ENCODE results near the gene OR6Y1.

The OR6Y1 gene

DNA sequence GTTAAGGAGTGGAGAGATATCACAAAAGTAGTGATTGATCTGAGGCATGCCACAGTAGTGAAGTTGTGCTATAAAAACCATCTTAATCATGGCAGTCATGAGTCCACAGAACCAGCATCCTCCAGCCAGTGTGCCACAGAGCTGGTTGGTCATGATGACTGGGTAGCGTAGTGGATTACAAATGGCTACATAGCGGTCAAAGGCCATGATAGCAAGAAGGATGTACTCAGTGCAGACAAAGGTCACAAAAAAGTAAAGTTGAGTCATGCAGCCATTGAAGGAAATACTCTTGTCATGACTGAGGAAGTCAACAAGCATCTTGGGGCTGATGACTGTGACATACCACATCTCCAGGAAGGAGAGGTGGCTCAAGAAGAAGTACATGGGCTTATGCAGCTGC lies 6.7 kb downstream of the OR6Y1 start:
- Histone ChIP-seq H3K36me3 (no peaks in the 10 kb centered on the region), H3K4me3 (no peak overlapping the region), H3K27ac (no peak overlapping the region), H3K27me3 (no peaks in the 10 kb centered on the region), H3K4me1 (peaks cover 0 to 3% (median 0%) of the 10 kb centered on the region in 4 donors), H3K9me3 (no peaks in the 10 kb centered on the region)
- intact Hi-C loops (cut with DNase I; ENCODE audit: low total_unique reads): no loop called here
- TF ChIP-seq, protein P1, sequence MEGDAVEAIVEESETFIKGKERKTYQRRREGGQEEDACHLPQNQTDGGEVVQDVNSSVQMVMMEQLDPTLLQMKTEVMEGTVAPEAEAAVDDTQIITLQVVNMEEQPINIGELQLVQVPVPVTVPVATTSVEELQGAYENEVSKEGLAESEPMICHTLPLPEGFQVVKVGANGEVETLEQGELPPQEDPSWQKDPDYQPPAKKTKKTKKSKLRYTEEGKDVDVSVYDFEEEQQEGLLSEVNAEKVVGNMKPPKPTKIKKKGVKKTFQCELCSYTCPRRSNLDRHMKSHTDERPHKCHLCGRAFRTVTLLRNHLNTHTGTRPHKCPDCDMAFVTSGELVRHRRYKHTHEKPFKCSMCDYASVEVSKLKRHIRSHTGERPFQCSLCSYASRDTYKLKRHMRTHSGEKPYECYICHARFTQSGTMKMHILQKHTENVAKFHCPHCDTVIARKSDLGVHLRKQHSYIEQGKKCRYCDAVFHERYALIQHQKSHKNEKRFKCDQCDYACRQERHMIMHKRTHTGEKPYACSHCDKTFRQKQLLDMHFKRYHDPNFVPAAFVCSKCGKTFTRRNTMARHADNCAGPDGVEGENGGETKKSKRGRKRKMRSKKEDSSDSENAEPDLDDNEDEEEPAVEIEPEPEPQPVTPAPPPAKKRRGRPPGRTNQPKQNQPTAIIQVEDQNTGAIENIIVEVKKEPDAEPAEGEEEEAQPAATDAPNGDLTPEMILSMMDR (IDR thresholded peaks at IDR 0.05): no peak
- DNase-seq: no peak

DNA sequence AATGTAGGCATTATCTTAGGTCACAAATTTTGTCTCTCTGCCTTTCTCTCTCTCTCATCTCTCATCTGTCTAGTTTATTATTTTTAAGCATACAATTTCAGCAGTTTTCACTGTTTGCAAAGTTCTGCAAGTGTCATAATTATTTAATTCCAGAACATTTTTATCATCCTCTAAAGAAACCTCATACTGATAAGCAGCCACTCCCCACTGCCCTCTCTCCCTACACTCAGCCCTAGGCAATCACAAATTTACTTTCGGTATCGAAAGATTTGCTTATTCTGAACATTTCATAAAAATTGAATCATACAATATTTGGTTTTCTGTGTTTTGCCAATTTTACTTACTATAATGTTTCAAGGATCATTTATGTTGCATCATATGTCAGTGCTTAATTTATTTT lies 16.6 kb downstream of the OR6Y1 start:
- H3K27me3 ChIP-seq: no peaks in the 10 kb centered on the region
- TF ChIP-seq, protein P1 (IDR thresholded peaks at IDR 0.05): no peak

DNA sequence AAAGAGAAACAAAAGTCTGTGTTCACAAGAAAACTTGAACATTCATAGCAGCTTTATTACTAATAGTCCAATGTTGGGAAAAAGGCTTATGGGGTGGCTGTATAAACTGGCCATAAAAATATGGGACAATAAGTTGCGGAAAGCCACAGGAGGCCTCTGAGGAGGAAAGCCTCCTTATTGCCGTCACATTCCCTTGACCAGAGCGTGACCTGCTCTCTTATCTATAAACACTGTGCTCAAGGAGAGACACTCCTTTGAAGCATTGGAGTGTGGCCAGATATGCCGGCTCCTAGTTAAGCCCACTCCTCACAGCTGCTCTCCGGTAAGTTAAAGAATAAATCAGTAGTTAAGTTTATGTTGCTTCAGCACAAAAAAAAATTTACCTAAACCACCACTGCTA lies 19.7 kb downstream of the OR6Y1 start:
- H3K36me3 ChIP-seq: no peaks in the 10 kb centered on the region
- no peaks in the 10 kb centered on the region for H3K27me3 ChIP-seq
- TF ChIP-seq, protein P1 (IDR thresholded peaks at IDR 0.05): no peak
- no peak for DNase-seq
- no peaks in the 10 kb centered on the region for H3K9me3 ChIP-seq
- H3K4me1 ChIP-seq: no peaks in the 10 kb centered on the region
- no peak overlapping the region for H3K27ac ChIP-seq
- intact Hi-C loops (cut with DNase I; ENCODE audit: low total_unique reads): no loop called here
- no peak overlapping the region for H3K4me3 ChIP-seq

More for the DNA sequence above, 16.6 kb downstream of the OR6Y1 start:
- no peak for DNase-seq
- Histone ChIP-seq H3K4me3 (no peak overlapping the region), H3K27ac (no peak overlapping the region), H3K36me3 (no peaks in the 10 kb centered on the region), H3K4me1 (no peaks in the 10 kb centered on the region), H3K9me3 (no peaks in the 10 kb centered on the region)
- intact Hi-C loops (cut with DNase I; ENCODE audit: low total_unique reads): no loop called here

DNA sequence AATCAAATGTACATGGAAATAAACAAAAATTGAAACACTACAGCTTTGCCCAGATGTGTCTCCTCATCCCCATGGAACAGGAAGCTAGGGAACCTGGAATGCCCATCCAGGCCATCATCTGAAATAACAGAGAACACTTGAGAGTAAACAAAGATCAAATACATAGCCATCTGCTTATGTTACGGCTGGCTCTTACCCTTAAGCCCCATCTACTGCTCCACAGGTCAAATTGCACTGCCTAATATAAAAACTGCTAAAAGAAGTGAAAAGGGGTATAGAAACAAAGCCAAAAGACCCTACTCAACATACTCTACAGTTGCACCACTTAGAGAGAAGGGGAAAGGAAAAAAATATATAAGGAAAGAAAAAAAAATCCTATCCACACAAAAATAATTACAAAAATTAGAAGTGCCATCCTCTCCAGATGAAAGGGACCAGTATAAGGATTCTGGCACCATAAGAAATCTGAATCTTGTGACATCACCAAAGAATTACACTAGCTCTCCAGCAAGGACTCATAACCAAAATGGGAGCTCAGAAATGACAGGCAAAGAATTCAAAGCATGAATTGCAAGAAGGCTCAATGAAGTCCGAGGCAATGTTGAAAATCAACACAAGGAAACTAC lies 26.9 kb downstream of the OR6Y1 start:
- TF ChIP-seq, protein P1 (IDR thresholded peaks at IDR 0.05): no peak
- Histone ChIP-seq H3K36me3 (no peaks in the 10 kb centered on the region), H3K4me3 (no peak overlapping the region), H3K27me3 (no peaks in the 10 kb centered on the region), H3K27ac (no peak overlapping the region), H3K4me1 (no peaks in the 10 kb centered on the region), H3K9me3 (peaks cover 0 to 5% (median 4%) of the 10 kb centered on the region in 3 donors)
- DNase-seq: no peak
- intact Hi-C loops (cut with DNase I; ENCODE audit: low total_unique reads): no loop called here

DNA sequence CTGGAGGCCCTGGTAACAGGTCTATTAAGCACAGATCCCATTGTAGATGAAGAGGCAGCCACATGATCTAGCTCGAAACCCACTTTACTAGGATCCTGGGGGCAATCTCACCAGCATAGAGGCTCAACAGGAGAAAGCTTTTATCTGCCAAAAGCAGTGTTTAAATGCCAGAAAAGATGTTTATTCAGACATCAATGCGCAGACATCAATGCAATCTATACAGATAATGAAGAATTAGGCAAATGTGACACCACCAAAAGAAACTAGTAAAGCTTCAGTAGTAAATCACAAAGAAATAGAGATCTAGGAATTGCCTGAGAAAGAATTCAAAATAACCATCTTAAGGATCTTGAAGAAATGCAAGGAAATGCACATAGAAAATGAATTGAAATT lies 32.5 kb downstream of the OR6Y1 start:
- DNase-seq: no peak
- no peaks in the 10 kb centered on the region for H3K9me3 ChIP-seq

More for the DNA sequence above, 32.5 kb downstream of the OR6Y1 start:
- Histone ChIP-seq H3K4me3 (no peak overlapping the region), H3K27me3 (no peaks in the 10 kb centered on the region), H3K27ac (no peak overlapping the region), H3K36me3 (no peaks in the 10 kb centered on the region), H3K4me1 (no peaks in the 10 kb centered on the region)
- intact Hi-C loops (cut with DNase I; ENCODE audit: low total_unique reads): no loop called here
- TF ChIP-seq, protein P1 (IDR thresholded peaks at IDR 0.05): no peak

Measured in tibial artery (tissue), 4 donors.